Measurements from ENCODE around the gene CLDN25.

The CLDN25 gene

DNA sequence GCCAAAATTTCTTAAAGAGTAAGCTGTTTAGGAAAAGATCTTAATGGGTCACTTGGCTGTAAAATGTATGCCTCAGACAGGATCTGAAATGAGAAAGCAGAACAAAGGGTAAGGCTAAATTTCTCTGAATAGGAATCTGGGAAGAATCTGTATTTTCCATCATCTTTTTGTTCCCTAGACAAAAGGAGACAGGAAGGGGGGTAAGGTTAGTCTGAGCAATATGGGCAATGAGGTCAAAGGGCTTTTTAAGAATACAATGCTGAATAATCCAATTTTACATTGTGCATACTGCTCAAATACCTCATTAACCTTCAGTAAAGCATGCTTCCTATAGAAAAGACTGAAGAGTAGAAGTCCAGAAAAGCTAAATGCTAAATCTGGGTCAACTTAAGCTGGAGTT lies 34.6 kb downstream of the CLDN25 start:
- no peak for DNase-seq

DNA sequence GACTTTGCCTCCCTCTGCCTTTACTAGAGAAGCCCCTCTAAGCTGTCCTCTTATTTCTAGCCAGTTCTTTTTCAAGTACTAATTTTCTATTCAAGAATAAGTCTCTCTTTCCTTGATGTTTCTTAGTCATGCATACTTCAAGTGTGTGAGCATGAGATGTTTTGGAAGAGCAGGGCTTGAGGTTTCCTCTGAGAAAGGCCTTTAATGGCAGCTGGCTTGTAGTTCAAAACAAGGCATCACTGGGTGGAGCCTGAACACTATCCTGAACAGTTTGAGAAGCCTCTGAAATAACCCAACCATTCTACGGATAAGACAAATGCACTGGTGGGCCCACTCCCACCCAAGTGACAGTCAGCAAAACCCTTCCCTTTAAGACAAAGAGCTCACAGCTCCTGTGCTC lies 37.6 kb downstream of the CLDN25 start:
- DNase-seq, result no peak

DNA sequence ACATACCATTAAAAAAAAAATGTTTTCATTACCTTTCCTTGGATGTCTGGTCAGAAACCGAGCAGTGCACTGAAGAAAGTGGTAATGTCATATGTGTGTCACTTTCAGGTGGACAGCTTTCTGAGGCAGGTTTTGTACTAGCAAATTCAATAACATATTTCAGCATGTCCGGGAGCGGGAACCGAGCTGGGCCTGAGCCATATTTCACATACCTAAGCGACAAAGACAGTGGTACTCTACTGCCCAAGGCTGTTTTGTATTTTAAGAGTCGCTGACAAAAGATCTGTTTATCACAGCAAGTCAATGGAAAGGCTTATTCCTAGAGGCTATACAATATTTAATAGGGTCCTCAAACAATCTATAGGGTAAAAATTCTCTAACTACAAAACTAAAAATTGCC lies 38.0 kb downstream of the CLDN25 start:
- DNase-seq, result no peak

DNA sequence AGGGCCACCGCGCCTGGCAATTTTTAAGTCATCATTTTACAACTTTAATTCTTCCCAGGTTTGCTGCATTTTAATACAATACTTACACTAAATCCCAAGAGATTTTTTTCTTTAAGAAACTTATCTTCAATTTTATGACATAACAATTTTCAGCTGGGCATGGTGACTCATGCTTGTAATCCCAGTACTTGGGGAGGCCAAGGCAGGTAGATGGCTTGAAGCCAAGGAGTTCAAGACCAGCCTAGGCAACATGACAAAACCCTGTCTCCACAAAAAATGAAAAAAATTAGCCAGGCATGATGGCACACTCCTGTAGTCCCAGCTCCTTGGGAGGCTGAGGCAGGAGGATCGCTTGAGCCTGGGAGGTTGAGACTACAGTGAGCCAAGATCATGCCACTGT lies 38.8 kb downstream of the CLDN25 start:
- no peak for DNase-seq

DNA sequence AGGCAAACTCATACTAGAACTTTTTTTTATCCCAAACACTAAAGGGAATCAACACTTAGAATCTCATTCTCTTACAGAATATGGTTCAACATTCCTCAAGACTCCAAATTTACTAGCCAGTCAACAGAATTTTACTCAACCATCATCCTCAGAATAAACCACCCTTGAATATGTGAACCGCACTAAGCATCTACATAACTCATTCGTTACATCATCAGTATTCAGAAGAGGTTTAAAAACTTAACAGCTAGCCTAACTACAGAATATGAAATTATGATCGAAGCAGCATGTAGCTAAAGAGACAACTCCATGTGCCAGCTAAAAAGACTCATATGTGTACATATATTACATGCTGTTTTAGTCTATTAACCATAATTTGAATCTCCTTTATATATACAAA lies 47.9 kb downstream of the CLDN25 start:
- DNase-seq, result no peak

DNA sequence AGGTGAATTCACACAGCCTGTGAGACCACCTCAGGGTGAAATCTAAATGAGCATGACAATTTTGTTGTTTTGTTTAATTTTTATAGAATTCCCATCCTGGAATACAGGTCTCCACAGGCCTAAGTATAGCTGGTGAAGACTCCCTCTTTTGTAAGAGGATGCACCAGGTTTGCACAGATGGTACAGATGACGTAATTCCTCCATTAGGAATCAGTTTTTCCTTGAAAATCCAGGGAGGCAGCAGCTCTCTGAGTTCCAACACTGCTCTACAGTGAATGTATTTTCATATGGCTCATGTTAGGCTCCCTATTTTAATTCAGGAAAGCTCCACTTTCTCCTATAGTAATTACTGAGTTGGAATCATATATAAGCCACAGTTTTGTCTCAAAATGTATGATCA lies 48.6 kb downstream of the CLDN25 start:
- DNase-seq, result no peak

DNA sequence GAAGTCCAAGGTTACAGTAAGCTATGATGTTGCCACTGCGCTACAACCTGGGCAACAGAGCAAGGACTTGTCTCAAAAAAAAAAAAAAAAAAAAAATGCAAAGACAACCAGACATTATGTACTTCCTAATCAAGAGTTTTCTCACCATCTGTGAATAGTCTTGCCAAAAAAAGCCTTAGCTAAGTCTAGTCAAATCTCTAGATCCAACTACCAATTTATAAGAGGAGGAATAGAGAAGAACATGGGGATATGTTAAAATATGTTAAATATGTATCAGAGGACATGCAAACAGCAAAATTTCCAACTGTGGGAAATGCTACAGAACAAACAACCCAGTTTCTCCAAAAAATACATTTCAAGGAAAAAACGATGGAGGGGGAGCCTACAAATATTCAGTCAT lies 50.2 kb downstream of the CLDN25 start:
- DNase-seq, result no peak
